RKO (cell line): Measurements from ENCODE around the gene BAG2.

Experiments
- DNase-seq: peaks from one replicate; pipeline ENCODE4 v3.0.0-alpha.2; 2016; ENCODE audit warnings: low spot score

The BAG2 gene

GRCh38 chr6:57172136-57173055, at the start of gene BAG2:
Gene BAG2, plus strand, starts transcription at chr6:57172326. Its CDS starts 372 bp downstream, at chr6:57172698.
- peak; percentile 91 for DNase-seq

DNA sequence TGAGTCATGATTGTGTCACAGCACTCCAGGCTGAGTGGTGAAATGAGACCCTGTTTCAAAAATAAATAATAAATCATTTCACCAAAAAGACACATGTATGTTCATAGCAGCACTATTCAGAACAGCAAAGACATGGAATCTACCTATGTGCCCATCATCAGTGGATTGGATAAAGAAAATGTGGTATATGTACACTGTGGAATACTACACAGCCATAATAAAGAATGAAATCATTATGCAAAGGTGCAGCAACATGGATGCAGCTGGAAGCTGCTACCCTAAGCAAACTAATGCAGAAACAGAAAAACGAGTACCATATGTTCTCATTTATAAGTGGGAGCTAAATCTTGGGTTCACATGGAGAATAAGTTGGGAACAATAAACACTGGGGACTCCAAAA, 49.0 kb upstream of the BAG2 start:
- no peak for DNase-seq

DNA sequence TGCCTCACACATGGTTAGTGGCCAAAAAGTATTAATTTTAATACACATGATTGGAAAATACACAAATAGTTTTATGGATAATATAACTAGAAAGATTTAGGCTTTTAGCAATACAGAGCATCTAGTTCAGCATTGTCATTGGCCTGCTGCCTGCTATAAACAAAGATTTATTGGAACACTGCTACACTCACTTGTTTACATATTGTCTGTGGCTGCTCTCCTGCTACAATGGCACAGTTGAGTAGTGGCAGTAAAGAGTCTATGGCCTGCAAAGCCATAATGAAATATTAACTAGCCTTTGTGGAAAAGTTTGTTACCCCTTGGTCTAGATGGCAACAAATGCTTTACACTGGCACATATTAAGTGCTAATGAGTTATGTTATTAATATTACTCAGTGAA, 44.4 kb upstream of the BAG2 start:
- no peak for DNase-seq

- no peak for DNase-seq
Observed at GRCh38 chr6:57130661-57131177, 41.4 kb upstream of the BAG2 start.

DNA sequence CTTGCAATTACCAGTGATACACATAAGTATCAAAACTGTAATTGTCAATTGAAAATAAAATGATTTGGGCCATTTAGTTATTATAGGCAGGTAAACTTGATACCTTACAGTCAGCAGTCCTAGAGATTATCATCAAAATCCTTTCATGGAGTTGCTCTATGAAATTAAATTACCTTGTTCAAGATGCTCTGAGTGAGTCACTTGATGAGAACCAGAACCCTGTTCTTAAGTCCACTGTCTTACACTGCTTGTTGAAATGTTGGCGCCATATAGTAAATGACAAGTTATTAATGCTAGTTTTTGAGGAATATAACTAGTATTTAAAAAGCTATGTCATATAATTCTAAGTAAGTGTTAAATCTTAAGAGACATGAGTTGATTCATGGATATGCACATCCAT, 37.2 kb upstream of the BAG2 start:
- DNase-seq: no peak

DNA sequence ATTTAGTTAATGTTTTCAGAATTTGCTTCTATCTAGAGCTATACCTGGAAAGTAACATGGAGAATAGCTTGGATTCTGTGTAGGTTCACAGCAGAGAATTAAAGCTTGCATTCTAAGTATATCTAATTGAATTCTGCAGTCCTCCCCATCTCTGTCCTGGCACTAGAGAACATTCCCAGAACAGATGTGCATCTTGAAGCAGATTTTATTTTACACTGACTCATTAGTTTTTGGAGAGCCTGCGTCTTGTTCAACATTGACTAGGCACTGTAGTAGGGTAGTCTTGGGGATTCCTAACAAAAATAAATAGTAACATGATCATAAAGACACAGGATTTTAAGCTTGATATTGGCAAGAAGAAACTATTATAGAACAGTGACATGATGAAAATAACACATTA, 36.2 kb upstream of the BAG2 start:
- no peak for DNase-seq

- no peak for DNase-seq
Observed at GRCh38 chr6:57137350-57137749, 34.8 kb upstream of the BAG2 start.

GRCh38 chr6:57138026-57138425, 34.1 kb upstream of the BAG2 start:
- no peak for DNase-seq

DNA sequence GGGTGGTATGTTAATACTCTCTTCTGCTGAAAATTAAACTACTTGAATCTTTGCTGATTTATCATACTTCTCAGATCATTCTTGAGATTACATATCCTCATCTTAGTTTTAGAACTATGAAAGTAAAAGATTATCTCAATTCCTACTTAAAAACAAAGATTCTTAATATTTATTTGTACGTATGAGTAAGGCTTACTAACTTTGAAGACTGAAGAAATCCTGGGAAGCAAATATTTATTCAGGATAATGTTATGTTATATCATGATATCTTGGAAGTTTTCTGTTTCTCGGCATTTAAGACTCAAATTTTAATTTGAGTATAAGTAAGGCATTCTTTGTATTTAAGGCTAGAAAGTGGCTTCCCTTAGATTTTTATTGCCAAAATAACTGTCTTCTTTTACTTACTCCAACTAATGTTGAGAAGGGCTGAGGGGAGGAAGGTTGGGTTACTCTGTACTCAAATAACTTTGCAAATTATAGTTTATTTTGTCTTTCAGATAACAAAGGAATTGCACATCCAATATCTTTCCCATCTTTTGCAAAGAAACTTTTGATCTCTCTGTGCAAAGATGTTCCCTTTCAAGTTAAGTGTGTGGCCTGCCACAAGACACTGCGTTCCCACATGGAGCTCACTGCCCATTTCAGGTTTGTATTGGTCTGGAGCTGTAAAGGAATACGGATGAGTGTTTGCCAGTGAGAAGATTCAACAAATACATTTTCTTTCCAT, 30.5 kb upstream of the BAG2 start:
- no peak for DNase-seq

DNA sequence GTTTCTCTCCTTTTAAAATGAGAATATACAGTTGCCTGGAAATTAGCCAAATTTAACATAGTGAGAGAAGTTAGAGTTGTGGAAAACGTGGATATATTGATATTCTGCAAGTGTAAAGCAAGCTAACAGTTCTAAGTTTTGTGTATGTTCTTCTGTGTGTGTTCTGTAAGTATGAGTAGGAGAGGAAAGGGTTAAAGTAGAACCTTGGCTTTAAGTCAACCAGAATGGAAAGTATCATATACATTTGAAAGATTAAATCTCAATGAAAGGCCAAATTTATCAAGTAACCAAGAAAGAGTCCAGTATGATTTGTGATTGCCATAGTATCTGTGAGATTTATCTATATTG, 30.0 kb upstream of the BAG2 start:
- no peak for DNase-seq

GRCh38 chr6:57143690-57144089, 28.4 kb upstream of the BAG2 start:
- no peak for DNase-seq

- no peak for DNase-seq
Observed at GRCh38 chr6:57147401-57147800, 24.7 kb upstream of the BAG2 start.

GRCh38 chr6:57147955-57148858, 23.9 kb upstream of the BAG2 start:
- DNase-seq: no peak

GRCh38 chr6:57158658-57159057, 13.5 kb upstream of the BAG2 start:
- peak; percentile 43 for DNase-seq

GRCh38 chr6:57159127-57159526, 13.0 kb upstream of the BAG2 start:
- DNase-seq: no peak

DNA sequence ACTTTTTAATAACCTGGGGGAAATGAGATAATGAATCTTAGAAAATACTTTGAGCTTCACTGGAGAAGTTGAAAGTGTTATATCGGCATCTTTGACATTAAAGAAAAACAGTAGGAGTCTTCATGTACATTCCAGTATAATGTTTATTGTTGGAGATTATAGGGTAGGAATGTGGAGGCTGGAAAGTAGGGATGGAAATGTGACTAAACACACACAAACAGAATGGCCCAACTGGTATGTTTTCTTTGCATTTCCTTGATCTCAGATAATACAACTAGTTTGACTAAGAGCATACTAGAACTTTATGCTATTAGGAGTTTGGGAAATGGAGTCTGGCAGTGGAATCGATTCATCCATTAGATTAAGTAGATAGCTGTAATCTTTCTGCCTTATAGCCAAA, 10.1 kb upstream of the BAG2 start:
- no peak for DNase-seq

- DNase-seq: no peak
Observed at GRCh38 chr6:57162516-57162915, 9.6 kb upstream of the BAG2 start.

- no peak for DNase-seq
Observed at GRCh38 chr6:57163956-57164355, 8.2 kb upstream of the BAG2 start.

DNA sequence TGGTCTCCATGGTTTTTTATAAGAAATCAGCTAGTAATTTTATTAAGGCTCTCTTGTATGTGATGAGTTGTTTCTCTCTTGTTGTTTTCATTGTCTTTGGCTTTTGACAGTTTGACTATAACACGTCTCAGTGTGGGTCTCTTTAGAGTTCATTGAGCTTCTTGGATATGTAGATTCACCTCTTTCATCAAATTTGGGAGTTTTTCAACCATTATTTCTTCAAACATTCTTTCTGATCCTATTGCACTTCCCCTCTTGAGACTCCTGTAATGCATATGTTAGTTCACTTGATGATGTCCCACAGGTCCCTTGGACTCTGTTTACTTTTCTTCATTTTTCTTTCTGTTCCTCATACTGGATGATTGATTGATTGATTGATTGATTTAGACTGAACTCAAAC, 7.0 kb upstream of the BAG2 start:
- DNase-seq: no peak

- peak; percentile 59 for DNase-seq
Observed at GRCh38 chr6:57173056-57173885, 1.1 kb downstream of the BAG2 start.

- peak; percentile 88 for DNase-seq
Observed at GRCh38 chr6:57173886-57174510, 1.9 kb downstream of the BAG2 start.
